Astrocyte (in vitro differentiated cells and primary cell): ENCODE measurements around the gene CGN. TPM values are rescaled to one million over a fixed set of nuclear protein-coding genes. Genes with fewer than 3 reads are reported as not detected.

Experiments used
- DNase-seq: peaks from one replicate; pipeline ENCODE4 v3.0.0-alpha.2; 2010; ENCODE audit warnings: low read depth
- FAIRE-seq: peaks from 2 replicates; lab custom pipeline; 2011; peaks lifted over from hg19 to GRCh38; lab: Jason Lieb, UNC
- H2AFZ ChIP-seq: 2 replicates; pipeline ENCODE4 v1.6.0; 2012; ENCODE audit warnings: low read depth, low read length, inconsistent platforms
- H3K27ac ChIP-seq: 2 replicates; pipeline ENCODE4 v1.5.1; 2011; ENCODE audit warnings: low read depth, low read length, inconsistent platforms
- H3K27me3 ChIP-seq: 2 replicates; pipeline ENCODE4 v1.6.0; 2011; ENCODE audit warnings: low read length, inconsistent platforms; ENCODE audit not compliant: insufficient read depth
- H3K36me3 ChIP-seq: 2 replicates; pipeline ENCODE4 v1.5.1; 2011; ENCODE audit warnings: low read length, inconsistent platforms; ENCODE audit not compliant: insufficient read depth
- H3K4me1 ChIP-seq: 2 replicates; pipeline ENCODE4 v1.5.1; 2011; ENCODE audit warnings: low read length, inconsistent platforms; ENCODE audit not compliant: insufficient read depth
- H3K4me2 ChIP-seq: 2 replicates; pipeline ENCODE4 v1.6.0; 2012; ENCODE audit warnings: low read length, inconsistent platforms
- H3K4me3 ChIP-seq: 2 replicates; pipeline ENCODE4 v1.5.1; 2011; ENCODE audit warnings: low read depth, mild to moderate bottlenecking, low read length, inconsistent platforms; ENCODE audit not compliant: insufficient read depth
- H3K79me2 ChIP-seq: 2 replicates; pipeline ENCODE4 v1.6.0; 2012; ENCODE audit warnings: mild to moderate bottlenecking, low read length, inconsistent platforms; ENCODE audit not compliant: insufficient read depth
- H3K9ac ChIP-seq: 2 replicates; pipeline ENCODE4 v1.6.0; 2012; ENCODE audit warnings: mild to moderate bottlenecking, low read length, inconsistent platforms
- H3K9me3 ChIP-seq: 2 replicates; pipeline ENCODE4 v1.5.1; 2012; ENCODE audit warnings: low read depth, mild to moderate bottlenecking, low read length, inconsistent platforms; ENCODE audit not compliant: insufficient read depth
- H4K20me1 ChIP-seq: 2 replicates; pipeline ENCODE4 v1.6.0; 2012; ENCODE audit warnings: low read length, inconsistent platforms; ENCODE audit not compliant: insufficient read depth
- H3K27ac Mint-ChIP-seq: one replicate; pipeline ENCODE4 v1.8.0; 2021; ENCODE audit warnings: mild to moderate bottlenecking, mixed read lengths; ENCODE audit not compliant: unreplicated experiment
- H3K27me3 Mint-ChIP-seq: one replicate; pipeline ENCODE4 v1.8.0; 2021; ENCODE audit warnings: low read depth, mixed read lengths; ENCODE audit not compliant: unreplicated experiment
- H3K36me3 Mint-ChIP-seq: one replicate; pipeline ENCODE4 v1.8.0; 2021; ENCODE audit warnings: low read depth, mixed read lengths; ENCODE audit not compliant: unreplicated experiment
- H3K4me1 Mint-ChIP-seq: one replicate; pipeline ENCODE4 v1.8.0; 2021; ENCODE audit warnings: low read depth, mixed read lengths; ENCODE audit not compliant: unreplicated experiment
- H3K4me3 Mint-ChIP-seq: one replicate; pipeline ENCODE4 v1.8.0; 2021; ENCODE audit warnings: mild to moderate bottlenecking, moderate library complexity, mixed read lengths; ENCODE audit not compliant: unreplicated experiment
- H3K9me3 Mint-ChIP-seq: one replicate; pipeline ENCODE4 v1.8.0; 2021; ENCODE audit warnings: mild to moderate bottlenecking, mixed read lengths; ENCODE audit not compliant: unreplicated experiment
- EZH2 ChIP-seq: IDR thresholded peaks from 2 replicates; pipeline ENCODE4 v1.6.1; 2012; ENCODE audit warnings: mild to moderate bottlenecking, low read length, inconsistent platforms; ENCODE audit not compliant: insufficient read depth
- total RNA-seq: library from RNA; stranded (reverse); gene quantifications from 2 replicates; pipeline ENCODE4 v1.2.1, GENCODE V29; 2021
- TF ChIP-seq, protein P1 (sequence below): IDR thresholded peaks from 2 replicates; pipeline ENCODE4 v1.5.1; 2011; ENCODE audit warnings: low read depth, mild to moderate bottlenecking, inconsistent platforms, low read length, moderate library complexity; ENCODE audit not compliant: insufficient read depth

The CGN gene
- total RNA-seq, 1 donor from 2014 or later: 8.9 TPM

DNA sequence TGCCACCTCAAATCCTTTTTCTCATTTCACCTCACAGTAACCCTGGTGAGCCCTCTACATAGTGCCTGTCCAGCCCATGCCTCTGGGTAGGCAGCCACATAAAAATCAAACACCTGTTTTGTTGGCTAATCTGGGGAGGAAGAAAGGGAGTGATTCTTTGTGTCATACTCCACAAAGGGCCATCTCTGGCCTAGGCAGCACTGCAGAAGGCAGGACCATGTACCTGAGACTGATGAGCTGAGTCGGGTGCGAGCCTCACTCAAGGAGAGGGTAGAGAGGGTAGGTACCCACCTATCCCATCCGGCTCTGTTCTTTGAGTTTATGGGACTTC lies 36.7 kb downstream of the CGN start:
- Histone ChIP-seq H2AFZ (no peak overlapping the region), H4K20me1 (peaks cover 62% of the 10 kb centered on the region), H3K9me3 (no peaks in the 10 kb centered on the region), H3K4me1 (peaks cover 33% of the 10 kb centered on the region), H3K4me3 (no peak overlapping the region), H3K27me3 (no peaks in the 10 kb centered on the region), H3K9ac (peak overlapping the region; percentile 27), H3K79me2 (peaks cover 73% of the 10 kb centered on the region), H3K4me2 (peak overlapping the region; percentile 74), H3K27ac (peak overlapping the region; percentile 66), H3K36me3 (no peaks in the 10 kb centered on the region)
- Mint-ChIP-seq H3K27ac (peak overlapping the region; percentile 98), H3K36me3 (peaks cover 27% of the 10 kb centered on the region), H3K4me1 (peaks cover 61% of the 10 kb centered on the region), H3K27me3 (no peaks in the 10 kb centered on the region), H3K9me3 (no peaks in the 10 kb centered on the region), H3K4me3 (peak overlapping the region; percentile 54)
- no peak for FAIRE-seq
- DNase-seq: no peak
- TF ChIP-seq, protein P1, sequence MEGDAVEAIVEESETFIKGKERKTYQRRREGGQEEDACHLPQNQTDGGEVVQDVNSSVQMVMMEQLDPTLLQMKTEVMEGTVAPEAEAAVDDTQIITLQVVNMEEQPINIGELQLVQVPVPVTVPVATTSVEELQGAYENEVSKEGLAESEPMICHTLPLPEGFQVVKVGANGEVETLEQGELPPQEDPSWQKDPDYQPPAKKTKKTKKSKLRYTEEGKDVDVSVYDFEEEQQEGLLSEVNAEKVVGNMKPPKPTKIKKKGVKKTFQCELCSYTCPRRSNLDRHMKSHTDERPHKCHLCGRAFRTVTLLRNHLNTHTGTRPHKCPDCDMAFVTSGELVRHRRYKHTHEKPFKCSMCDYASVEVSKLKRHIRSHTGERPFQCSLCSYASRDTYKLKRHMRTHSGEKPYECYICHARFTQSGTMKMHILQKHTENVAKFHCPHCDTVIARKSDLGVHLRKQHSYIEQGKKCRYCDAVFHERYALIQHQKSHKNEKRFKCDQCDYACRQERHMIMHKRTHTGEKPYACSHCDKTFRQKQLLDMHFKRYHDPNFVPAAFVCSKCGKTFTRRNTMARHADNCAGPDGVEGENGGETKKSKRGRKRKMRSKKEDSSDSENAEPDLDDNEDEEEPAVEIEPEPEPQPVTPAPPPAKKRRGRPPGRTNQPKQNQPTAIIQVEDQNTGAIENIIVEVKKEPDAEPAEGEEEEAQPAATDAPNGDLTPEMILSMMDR: no peak
- no peak for TF ChIP-seq EZH2

- H4K20me1 ChIP-seq: peaks cover 63% of the 10 kb centered on the region
- H3K27me3 Mint-ChIP-seq: no peaks in the 10 kb centered on the region
- H3K4me1 Mint-ChIP-seq: peaks cover 61% of the 10 kb centered on the region
- H3K27ac ChIP-seq: no peak overlapping the region
- H3K27ac Mint-ChIP-seq: peak overlapping the region; percentile 98
- peaks cover 42% of the 10 kb centered on the region for H3K4me1 ChIP-seq
- no peaks in the 10 kb centered on the region for H3K9me3 Mint-ChIP-seq
- TF ChIP-seq, protein P1: no peak
- TF ChIP-seq EZH2: no peak
- H3K36me3 ChIP-seq: no peaks in the 10 kb centered on the region
- peaks cover 27% of the 10 kb centered on the region for H3K36me3 Mint-ChIP-seq
- H3K4me2 ChIP-seq: peak overlapping the region; percentile 76
- H3K4me3 ChIP-seq: no peak overlapping the region
- no peak for FAIRE-seq
- H2AFZ ChIP-seq: no peak overlapping the region
- H3K4me3 Mint-ChIP-seq: peak overlapping the region; percentile 57
- H3K9me3 ChIP-seq: no peaks in the 10 kb centered on the region
- H3K9ac ChIP-seq: peak overlapping the region; percentile 42
- no peaks in the 10 kb centered on the region for H3K27me3 ChIP-seq
- no peak for DNase-seq
- H3K79me2 ChIP-seq: peaks cover 68% of the 10 kb centered on the region
These were observed 38.0 kb downstream of the CGN start for GRCh38 chr1:151549199-151549598.

- no peak overlapping the region for H3K4me3 ChIP-seq
- Mint-ChIP-seq H3K9me3 (no peaks in the 10 kb centered on the region), H3K27ac (peak overlapping the region; percentile 86), H3K4me1 (peaks cover 30% of the 10 kb centered on the region), H3K4me3 (no peak overlapping the region), H3K36me3 (peaks cover 15% of the 10 kb centered on the region), H3K27me3 (no peaks in the 10 kb centered on the region)
- peaks cover 61% of the 10 kb centered on the region for H3K79me2 ChIP-seq
- no peaks in the 10 kb centered on the region for H3K9me3 ChIP-seq
- no peak for TF ChIP-seq EZH2
- TF ChIP-seq, protein P1: no peak
- H3K4me2 ChIP-seq: peak overlapping the region; percentile 39
- no peak for FAIRE-seq
- no peak overlapping the region for H3K9ac ChIP-seq
- H2AFZ ChIP-seq: no peak overlapping the region
- H3K36me3 ChIP-seq: no peaks in the 10 kb centered on the region
- H4K20me1 ChIP-seq: peaks cover 84% of the 10 kb centered on the region
- peak; percentile 90 for DNase-seq
- no peak overlapping the region for H3K27ac ChIP-seq
- no peaks in the 10 kb centered on the region for H3K27me3 ChIP-seq
- H3K4me1 ChIP-seq: peaks cover 20% of the 10 kb centered on the region
These were observed 42.5 kb downstream of the CGN start for GRCh38 chr1:151553659-151554058.
